HG03135 (cell line): Measurements from ENCODE around the gene MYLK4.

ENCODE experiments used
- ATAC-seq: cut with Tn5 transposase; IDR thresholded peaks from one replicate; pipeline ENCODE4 v1.9.1; 2021; ENCODE audit warnings: mild to moderate bottlenecking, moderate library complexity; ENCODE audit not compliant: unreplicated experiment

Gene MYLK4

GRCh38 chr6:2756687-2757224 is 6.0 kb upstream of the MYLK4 start:
- ATAC-seq = no peak

DNA sequence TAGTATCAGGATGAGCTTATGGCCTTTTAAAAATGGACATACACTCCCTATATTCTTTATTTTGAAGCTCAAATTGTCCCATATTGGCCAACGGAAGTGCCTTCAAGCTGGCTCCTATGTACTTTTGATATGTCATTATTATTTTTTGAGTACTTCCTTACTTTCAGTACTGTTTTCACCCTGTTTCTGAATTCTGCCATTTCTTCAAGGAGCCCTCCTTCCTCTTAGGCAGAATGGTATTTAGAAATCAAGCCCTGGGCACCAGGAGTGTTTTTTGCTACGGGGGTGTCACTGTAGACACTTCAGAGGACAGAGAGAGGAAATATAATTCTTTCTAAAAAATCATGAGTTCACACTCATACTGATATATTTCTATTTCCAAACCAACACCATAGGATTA is 5.5 kb upstream of the MYLK4 start:
- ATAC-seq = no peak

DNA sequence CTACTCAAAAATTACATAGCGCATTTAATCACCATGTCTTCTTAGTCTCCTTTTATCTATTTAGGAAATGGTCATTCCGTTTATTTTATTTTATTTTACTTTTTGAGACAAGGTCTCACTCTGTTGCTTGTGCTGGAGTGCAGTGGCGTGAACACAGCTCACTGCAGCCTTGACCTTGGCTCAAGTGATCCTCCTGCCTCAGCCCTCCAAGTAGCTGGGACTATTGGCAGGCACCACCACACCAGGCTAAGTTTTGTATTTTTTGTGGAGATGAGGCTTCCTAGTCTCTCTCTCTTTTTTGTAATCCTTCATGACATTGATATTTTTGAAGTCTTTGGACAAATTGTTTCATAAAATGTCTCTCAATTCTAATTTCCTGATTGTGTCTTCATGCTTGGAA is 4.7 kb upstream of the MYLK4 start:
- ATAC-seq = no peak

- ATAC-seq = no peak
Measured at GRCh38 chr6:2754911-2755310, 4.2 kb upstream of the MYLK4 start.

GRCh38 chr6:2754393-2754792 is 3.7 kb upstream of the MYLK4 start:
- ATAC-seq = no peak

GRCh38 chr6:2753743-2754142 is 3.0 kb upstream of the MYLK4 start:
- ATAC-seq = no peak

- ATAC-seq = no peak
Measured at GRCh38 chr6:2753110-2753489, 2.4 kb upstream of the MYLK4 start.

DNA sequence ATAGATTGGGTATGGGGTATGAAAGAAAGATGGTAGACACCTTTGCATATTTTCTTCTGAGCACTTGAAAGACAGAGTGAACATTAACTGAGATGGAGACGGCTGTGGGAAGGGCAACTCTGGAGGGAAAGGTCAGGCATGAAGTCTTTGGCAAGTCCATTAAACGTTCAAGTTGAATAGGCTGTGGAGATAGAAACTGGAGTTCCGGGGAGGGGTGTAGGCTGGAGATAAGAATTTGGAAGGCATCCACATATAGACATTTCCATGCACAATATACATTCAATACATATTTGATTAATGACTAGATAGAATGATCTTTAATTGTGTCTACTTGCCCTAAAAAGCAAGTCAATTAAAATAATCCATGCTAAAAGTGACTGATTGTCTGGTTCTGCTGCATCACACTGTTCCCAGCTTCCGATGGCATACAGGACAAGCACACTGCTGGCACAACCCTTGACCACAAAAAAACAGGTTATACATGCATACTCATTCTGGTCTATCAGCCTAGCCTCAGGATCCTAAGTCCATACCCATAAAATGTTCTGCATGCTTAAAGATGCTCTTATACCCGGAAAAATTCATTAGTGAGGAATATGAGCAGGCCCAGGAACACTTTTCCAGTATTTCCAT is 1.9 kb upstream of the MYLK4 start:
- no peak for ATAC-seq

DNA sequence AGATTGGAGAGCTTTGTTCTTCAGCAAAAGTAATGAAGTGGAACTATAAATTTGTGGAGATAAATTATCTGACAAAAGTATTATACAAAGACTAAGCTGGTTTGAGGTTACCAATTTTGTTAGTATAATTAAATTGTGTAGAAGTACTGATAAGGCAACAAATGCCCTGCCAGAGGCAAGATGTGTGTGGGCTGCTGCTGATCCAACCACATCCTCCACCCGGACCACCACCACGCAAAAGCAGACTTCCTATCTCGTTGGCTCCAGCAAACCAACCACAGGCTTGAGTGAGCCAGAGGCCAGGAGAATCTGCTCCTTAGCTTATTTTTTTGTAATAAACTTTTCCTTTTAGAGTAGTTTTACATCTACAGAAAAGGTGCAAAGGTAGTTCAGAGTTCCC is 1.1 kb upstream of the MYLK4 start:
- ATAC-seq = no peak

- ATAC-seq = no peak
Measured at GRCh38 chr6:2749969-2750600, 637 bp downstream of the MYLK4 start.

- ATAC-seq = no peak
Measured at GRCh38 chr6:2748183-2748582, 2.5 kb downstream of the MYLK4 start.

DNA sequence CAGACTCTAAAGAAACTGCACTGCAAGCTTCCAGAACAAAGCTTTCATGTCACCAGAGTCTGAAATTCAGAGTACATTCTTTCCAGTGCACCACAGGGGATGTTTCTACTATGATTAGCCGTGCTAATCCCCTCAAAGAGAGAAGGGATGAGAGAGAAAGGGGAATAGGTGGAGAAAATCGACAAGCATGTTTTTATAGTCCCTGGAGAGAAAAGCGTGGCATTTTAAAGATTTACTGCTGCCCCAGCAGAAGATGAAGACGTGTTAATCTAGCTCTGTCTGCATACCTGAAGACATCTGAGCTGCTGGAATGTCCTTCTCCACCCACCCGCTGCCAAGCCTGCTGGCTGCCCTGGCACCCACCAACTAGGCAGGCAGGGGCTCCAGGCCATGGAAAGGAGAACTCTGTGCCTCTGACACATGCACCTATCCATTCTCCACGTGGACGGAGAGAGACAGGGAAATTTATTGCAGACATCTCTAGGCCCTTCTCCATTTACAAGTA is 4.1 kb downstream of the MYLK4 start:
- ATAC-seq = no peak

- no peak for ATAC-seq
Measured at GRCh38 chr6:2745246-2745645, 5.5 kb downstream of the MYLK4 start.

GRCh38 chr6:2744778-2745177 is 5.9 kb downstream of the MYLK4 start:
- ATAC-seq = no peak

GRCh38 chr6:2744209-2744771 is 6.4 kb downstream of the MYLK4 start:
- no peak for ATAC-seq

DNA sequence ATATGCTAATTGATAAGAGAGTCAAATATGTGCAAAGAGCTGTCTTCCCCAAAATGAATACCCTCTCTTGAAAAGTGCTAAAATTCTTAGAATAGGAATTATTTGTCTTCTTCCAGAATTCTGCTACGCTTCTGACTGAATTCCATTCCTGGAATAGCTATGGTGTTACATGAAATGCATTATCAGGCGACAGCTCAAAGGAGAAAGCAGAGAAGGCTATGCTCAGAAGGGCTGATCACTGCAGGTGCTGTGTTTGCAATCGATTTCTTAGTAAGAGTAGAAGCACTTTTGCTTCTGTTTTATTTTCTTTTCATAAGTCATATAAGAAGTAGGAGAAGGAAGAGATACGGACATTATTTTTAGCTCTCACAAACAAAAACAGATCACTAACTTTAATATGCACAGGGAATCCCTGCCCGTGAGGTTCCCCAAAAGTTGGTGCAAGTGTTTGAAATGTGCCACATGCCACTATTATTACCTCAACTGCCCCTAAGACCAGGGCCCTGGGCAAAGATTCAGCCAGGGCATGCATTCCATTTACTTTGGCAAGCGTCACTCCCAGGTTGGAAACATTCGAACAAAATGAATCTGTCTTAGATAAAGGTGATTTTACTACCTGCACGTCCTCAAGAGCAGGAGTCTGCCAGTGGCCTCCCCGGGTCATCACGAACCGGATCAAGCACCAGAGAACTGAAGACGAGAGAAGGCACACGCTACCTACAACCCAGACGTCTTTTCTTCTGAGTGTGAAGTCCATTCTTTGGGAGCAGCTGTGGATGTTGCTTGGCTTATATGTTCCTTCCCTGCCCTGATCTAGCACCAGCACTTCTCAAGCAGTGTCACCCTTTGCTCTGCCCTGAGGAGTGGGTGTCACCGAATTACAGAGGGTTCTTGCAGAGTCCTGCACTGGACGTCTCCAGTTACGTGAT is 7.2 kb downstream of the MYLK4 start:
- no peak for ATAC-seq

- no peak for ATAC-seq
Measured at GRCh38 chr6:2741756-2742155, 9.0 kb downstream of the MYLK4 start.

GRCh38 chr6:2740581-2740980 is 10.1 kb downstream of the MYLK4 start:
- no peak for ATAC-seq

- no peak for ATAC-seq
Measured at GRCh38 chr6:2739335-2739734, 11.4 kb downstream of the MYLK4 start.

DNA sequence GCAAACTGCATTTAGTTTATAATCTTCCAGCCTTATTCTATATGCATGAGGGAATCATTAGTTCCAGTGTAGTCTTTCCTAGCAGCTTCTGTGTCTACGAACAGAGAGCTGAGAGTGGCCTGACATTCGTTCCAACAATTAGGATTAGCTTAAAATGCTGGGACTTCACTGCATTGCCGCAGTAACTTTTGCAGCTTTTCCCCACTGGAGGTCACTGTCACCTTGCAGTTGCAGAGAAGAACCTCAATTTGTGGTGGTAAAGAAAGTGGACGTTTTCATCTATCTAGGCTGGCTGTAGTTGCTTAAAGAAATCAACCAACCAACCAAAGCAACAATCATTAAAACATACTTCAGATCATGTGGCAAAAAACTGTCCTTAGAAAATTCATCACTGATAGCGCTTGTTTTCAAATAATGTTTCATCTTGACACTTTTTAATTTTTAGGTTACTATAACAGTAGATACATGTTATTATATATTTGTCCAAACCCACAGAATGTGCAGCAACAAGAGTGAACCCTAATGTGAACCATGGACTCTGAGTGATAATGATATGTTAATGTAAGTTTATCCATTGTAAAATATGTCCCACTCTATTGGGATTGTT is 12.2 kb downstream of the MYLK4 start:
- ATAC-seq = no peak

DNA sequence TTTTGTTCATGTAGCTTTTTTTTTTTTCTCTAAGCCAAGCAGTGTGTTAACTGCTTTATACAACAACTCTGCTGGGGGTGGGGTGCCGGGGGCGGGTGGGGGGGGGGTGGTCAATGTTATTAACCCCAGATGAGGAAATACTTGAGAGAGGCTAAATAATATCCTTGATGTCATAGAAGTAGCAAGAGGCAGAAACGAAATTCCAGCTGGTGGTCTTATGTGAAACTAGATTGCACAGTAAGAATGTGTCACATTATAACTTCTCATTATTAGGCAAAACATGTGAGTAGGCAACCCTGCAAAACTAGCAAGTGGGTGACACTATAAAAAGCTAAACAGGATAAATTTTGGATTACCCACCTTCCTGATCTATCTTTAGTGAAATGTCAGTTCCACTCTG is 12.8 kb downstream of the MYLK4 start:
- ATAC-seq = no peak
